OCI-LY7 (cell line): ENCODE measurements around the gene RNF144A.

Experiments used
- EZH2phosphoT487 ChIP-seq: fragments of 200-600 bp; sonication (generic); IDR thresholded peaks from 2 replicates; pipeline ENCODE4 v1.6.1; 2018; ENCODE audit warnings: low read depth, borderline replicate concordance, mild to moderate bottlenecking, mixed run types, antibody characterized with exemption, low read length, moderate library complexity, mixed read lengths
- TF ChIP-seq, protein P1 (sequence below): fragments of 200-600 bp; sonication (generic); conservative IDR thresholded peaks from 2 replicates; pipeline ENCODE4 v1.5.1; 2014; ENCODE audit warnings: mild to moderate bottlenecking, antibody characterized with exemption, low read length, moderate library complexity, mixed read lengths

DNA sequence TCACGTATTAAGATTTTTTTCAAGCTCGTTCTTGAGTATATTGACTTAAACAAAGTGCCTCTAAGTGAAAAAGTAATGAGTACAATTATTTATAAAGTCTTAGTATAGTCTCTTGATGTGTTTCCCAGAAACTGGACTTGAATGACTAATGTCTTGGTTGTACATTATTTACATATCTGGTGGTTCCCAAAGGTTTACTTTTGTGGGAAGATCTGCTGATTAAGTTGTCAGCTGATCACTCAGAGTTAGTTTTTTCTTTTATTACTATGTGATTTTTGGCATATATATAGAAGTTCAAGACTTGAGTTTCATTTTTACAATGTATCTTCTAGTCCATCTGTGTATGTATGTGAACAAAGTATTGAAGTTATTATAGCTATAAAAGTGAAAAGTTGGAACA lies 29.5 kb downstream of the RNF144A start:
- TF ChIP-seq, protein P1, sequence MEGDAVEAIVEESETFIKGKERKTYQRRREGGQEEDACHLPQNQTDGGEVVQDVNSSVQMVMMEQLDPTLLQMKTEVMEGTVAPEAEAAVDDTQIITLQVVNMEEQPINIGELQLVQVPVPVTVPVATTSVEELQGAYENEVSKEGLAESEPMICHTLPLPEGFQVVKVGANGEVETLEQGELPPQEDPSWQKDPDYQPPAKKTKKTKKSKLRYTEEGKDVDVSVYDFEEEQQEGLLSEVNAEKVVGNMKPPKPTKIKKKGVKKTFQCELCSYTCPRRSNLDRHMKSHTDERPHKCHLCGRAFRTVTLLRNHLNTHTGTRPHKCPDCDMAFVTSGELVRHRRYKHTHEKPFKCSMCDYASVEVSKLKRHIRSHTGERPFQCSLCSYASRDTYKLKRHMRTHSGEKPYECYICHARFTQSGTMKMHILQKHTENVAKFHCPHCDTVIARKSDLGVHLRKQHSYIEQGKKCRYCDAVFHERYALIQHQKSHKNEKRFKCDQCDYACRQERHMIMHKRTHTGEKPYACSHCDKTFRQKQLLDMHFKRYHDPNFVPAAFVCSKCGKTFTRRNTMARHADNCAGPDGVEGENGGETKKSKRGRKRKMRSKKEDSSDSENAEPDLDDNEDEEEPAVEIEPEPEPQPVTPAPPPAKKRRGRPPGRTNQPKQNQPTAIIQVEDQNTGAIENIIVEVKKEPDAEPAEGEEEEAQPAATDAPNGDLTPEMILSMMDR: no peak
- no peak for TF ChIP-seq EZH2phosphoT487
